Natural killer cell (primary cell): ENCODE data around the gene BIRC3. TPM values are rescaled to one million over a fixed set of nuclear protein-coding genes. Genes with fewer than 3 reads are reported as not detected.
A peak's percentile ranks its signal among the peaks of the same experiment; 100 is the strongest.

Experiments
- ATAC-seq, 3 donors: fragments of 150-1000 bp in 2 of 3; fragments of 200-7000 bp in 1 of 3; cut with Tn5 transposase; 1 replicate in 1 of 3; 2 replicates in 2 of 3; pipeline ENCODE4 v1.10.0; 2021; ENCODE audit warnings: mild to moderate bottlenecking in 2 of 3, moderate library complexity in 2 of 3
- DNase-seq, 2 donors: peaks; one replicate each; pipeline versions ENCODE4 v3.0.0 to v3.0.0-alpha.2; 2013 to 2021; ENCODE audit warnings: mixed read lengths in 1 of 2
- H3K27ac ChIP-seq: one replicate; pipeline ENCODE4 v1.5.1; 2013; ENCODE audit warnings: mild to moderate bottlenecking, low read length
- H3K27me3 ChIP-seq: one replicate; pipeline ENCODE4 v1.6.1; 2013; ENCODE audit warnings: low read length; ENCODE audit not compliant: control insufficient read depth, insufficient read depth
- H3K36me3 ChIP-seq: one replicate; pipeline ENCODE4 v1.6.1; 2013; ENCODE audit warnings: low read length; ENCODE audit not compliant: control insufficient read depth, insufficient read depth
- H3K4me1 ChIP-seq: one replicate; pipeline ENCODE4 v1.6.1; 2013; ENCODE audit warnings: low read length; ENCODE audit not compliant: control insufficient read depth, insufficient read depth
- H3K4me3 ChIP-seq: one replicate; pipeline ENCODE4 v1.5.1; 2013; ENCODE audit warnings: low read length
- H3K9me3 ChIP-seq: one replicate; pipeline ENCODE4 v1.6.1; 2013; ENCODE audit warnings: low read length; ENCODE audit not compliant: control insufficient read depth, insufficient read depth
- H3K27ac Mint-ChIP-seq, 2 donors: one replicate each; pipeline ENCODE4 v1.8.0; 2022; ENCODE audit warnings: mild to moderate bottlenecking in 2 of 2, mixed read lengths in 2 of 2, moderate library complexity in 1 of 2
- H3K27me3 Mint-ChIP-seq, 2 donors: one replicate each; pipeline ENCODE4 v1.8.0; 2022; ENCODE audit warnings: low read depth in 2 of 2, mixed read lengths in 2 of 2
- H3K36me3 Mint-ChIP-seq: one replicate; pipeline ENCODE4 v1.8.0; 2022; ENCODE audit warnings: mixed read lengths
- H3K4me1 Mint-ChIP-seq, 2 donors: one replicate each; pipeline ENCODE4 v1.8.0; 2022; ENCODE audit warnings: mixed read lengths in 2 of 2
- H3K4me3 Mint-ChIP-seq: one replicate; pipeline ENCODE4 v1.8.0; 2022; ENCODE audit warnings: mild to moderate bottlenecking, moderate library complexity, mixed read lengths
- H3K9me3 Mint-ChIP-seq, 2 donors: one replicate each; pipeline ENCODE4 v1.8.0; 2022; ENCODE audit warnings: mixed read lengths in 2 of 2
- WGBS: methylation state at CpG from one replicate; pipeline ENCODE4 v1.1.7; 2013; ENCODE audit warnings: missing lambda C conversion rate; ENCODE audit not compliant: insufficient coverage; 5-methylcytosine and 5-hydroxymethylcytosine counted together
- intact Hi-C: fragments of 100-400 bp; cut with micrococcal nuclease; formaldehyde crosslinking; loops from one replicate; pipeline ENCODE4 v1.14.2; 2022
- total RNA-seq, 4 donors: library from RNA; stranded (reverse); fragments of 120-200 nt in 1 of 4; gene quantifications; one replicate each; pipeline versions ENCODE4 v1.2.3 to v1.2.4, GENCODE V29; 2013 to 2022
- TF ChIP-seq, protein P1 (sequence below): fragments of 200-600 bp; IDR thresholded peaks from one replicate; pipeline ENCODE4 v1.8.0; 2022; ENCODE audit warnings: antibody characterized with exemption

BIRC3 gene
- total RNA-seq, 3 donors from 2014 or later (not counting 1 experiment from before 2014, with no cell fraction given), result 14.2 to 92.3 (median 20.1) TPM

DNA sequence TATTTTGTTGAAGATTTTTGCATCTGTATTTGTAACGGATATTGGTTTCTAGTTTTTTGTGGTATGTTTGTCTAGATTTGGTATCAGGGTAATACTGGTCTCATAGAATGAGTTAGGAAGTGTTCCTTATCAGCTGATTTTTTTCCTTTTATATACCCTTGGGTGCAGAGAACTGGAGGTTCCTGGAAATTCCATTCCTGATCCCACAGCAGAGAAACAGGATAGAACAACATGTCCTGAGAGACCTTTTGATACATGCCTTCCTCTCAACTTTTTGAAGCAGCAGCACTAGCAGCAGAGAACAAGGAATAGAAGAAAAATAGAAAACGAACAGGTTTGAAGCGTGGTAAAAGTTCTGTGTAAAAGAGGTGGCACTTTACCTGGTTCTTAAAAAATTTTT lies 66.6 kb downstream of the BIRC3 start:
- H3K4me3 ChIP-seq, result no peak overlapping the region
- Mint-ChIP-seq H3K9me3 (no peaks in the 10 kb centered on the region), H3K27me3 (no peaks in the 10 kb centered on the region), H3K27ac (peak overlapping the region in 1 of 2 donors; percentile 1), H3K4me3 (no peak overlapping the region), H3K4me1 (no peaks in the 10 kb centered on the region), H3K36me3 (peaks cover 5% of the 10 kb centered on the region)
- DNase-seq, result no peak
- H3K36me3 ChIP-seq, result peaks cover 39% of the 10 kb centered on the region
- TF ChIP-seq, protein P1, sequence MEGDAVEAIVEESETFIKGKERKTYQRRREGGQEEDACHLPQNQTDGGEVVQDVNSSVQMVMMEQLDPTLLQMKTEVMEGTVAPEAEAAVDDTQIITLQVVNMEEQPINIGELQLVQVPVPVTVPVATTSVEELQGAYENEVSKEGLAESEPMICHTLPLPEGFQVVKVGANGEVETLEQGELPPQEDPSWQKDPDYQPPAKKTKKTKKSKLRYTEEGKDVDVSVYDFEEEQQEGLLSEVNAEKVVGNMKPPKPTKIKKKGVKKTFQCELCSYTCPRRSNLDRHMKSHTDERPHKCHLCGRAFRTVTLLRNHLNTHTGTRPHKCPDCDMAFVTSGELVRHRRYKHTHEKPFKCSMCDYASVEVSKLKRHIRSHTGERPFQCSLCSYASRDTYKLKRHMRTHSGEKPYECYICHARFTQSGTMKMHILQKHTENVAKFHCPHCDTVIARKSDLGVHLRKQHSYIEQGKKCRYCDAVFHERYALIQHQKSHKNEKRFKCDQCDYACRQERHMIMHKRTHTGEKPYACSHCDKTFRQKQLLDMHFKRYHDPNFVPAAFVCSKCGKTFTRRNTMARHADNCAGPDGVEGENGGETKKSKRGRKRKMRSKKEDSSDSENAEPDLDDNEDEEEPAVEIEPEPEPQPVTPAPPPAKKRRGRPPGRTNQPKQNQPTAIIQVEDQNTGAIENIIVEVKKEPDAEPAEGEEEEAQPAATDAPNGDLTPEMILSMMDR, result no peak
- H3K4me1 ChIP-seq, result no peaks in the 10 kb centered on the region
- intact Hi-C loops, result no loop called here
- no peak for ATAC-seq
- no peaks in the 10 kb centered on the region for H3K27me3 ChIP-seq
- no peak overlapping the region for H3K27ac ChIP-seq
- 94% methylated on average over 3 of the region's 3 CpGs for WGBS
- H3K9me3 ChIP-seq, result no peaks in the 10 kb centered on the region

DNA sequence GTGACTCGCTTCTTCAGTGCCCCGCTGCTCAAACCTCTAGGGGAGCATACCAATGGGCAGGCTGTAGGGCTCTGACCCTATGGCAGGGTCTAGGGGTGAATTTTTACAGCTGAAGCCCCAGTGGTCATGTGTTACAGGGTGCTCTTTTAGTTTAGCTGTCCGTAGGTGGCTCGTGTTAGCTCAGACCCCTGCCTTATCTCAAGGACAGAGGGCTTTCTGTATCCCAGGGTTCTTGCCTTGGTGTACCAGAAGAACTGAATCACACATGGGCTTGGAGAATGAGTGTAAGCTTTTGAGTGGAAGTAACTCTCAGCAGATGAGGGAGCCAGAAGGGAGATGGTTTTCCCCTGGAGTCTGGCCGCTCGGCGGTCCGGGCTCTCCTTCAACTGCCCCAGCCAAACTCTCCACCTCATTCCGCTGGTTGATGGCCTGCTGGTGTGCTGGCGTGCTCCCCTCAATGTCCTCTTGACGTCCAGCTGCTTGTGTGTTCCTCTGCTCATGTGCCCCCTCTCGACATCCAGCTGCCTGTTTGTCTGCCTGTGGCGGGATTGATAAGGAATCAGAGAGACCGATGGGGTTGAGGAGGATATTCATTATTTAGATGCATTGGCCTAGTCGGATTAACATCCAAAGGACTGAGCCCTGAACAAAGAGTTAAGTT lies 67.3 kb downstream of the BIRC3 start:
- H3K27ac ChIP-seq, result no peak overlapping the region
- 97% methylated on average over 14 of the region's 15 CpGs for WGBS
- no peaks in the 10 kb centered on the region for H3K9me3 ChIP-seq
- TF ChIP-seq, protein P1, result no peak
- Mint-ChIP-seq H3K4me3 (no peak overlapping the region), H3K4me1 (no peaks in the 10 kb centered on the region), H3K27ac (peak overlapping the region; percentile 24 to 27), H3K27me3 (no peaks in the 10 kb centered on the region), H3K9me3 (no peaks in the 10 kb centered on the region), H3K36me3 (no peaks in the 10 kb centered on the region)
- DNase-seq (no peak), ATAC-seq (no peak)
- H3K27me3 ChIP-seq, result no peaks in the 10 kb centered on the region
- H3K4me3 ChIP-seq, result no peak overlapping the region
- H3K4me1 ChIP-seq, result no peaks in the 10 kb centered on the region
- intact Hi-C loops, result no loop called here
- peaks cover 39% of the 10 kb centered on the region for H3K36me3 ChIP-seq

DNA sequence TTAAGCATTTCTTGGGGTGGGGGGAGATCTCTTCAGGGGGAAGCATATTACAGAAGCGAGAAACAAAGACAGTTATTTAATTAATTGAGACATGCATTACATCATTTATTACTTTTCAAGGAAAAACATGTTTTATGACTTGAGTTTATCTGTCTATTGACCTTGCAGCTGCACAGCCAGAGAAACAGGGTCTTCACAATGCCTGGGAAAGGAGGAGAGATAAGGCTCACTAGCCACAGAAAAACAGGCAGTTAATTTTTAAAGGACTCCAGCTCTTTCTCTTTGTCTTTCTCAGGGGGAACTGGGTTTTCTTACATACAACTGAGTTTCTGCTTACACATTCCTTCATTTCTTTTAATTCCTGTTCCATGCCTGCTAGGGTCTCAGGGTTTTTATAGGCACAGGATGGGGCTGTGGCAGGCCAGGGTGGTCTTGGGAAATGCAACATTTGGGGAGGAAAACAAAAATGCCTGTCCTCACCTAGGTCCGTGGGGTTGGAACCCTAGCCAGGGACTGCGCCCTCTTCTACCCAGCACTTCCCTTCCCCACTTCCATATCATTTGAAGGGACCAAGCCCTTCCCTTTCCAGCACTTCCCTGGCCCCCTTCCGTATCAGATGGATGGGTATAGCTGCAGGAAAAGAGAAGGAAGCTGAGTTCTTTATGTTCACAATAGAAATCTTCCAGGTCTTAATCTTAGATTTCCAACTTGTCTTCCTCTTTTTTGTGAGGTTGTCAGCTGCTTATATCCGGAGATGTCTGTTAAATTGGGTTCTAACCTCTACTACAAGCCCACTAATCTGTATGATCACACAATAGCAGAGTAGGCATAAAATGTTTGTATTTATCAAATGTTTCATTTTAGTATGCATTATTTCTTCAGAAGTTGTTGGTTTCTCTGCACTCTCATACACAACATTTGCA lies 68.1 kb downstream of the BIRC3 start:
- TF ChIP-seq, protein P1, result no peak
- Histone ChIP-seq H3K9me3 (no peaks in the 10 kb centered on the region), H3K4me1 (no peaks in the 10 kb centered on the region), H3K36me3 (peaks cover 38% of the 10 kb centered on the region), H3K27ac (no peak overlapping the region), H3K27me3 (no peaks in the 10 kb centered on the region), H3K4me3 (no peak overlapping the region)
- WGBS, result 90% methylated on average over 2 of the region's 5 CpGs
- Mint-ChIP-seq H3K27ac (peak overlapping the region; percentile 24 to 27), H3K36me3 (no peaks in the 10 kb centered on the region), H3K27me3 (no peaks in the 10 kb centered on the region), H3K9me3 (no peaks in the 10 kb centered on the region), H3K4me1 (peaks cover under 1% of the 10 kb centered on the region in 2 donors), H3K4me3 (no peak overlapping the region)
- intact Hi-C loops, result no loop called here
- DNase-seq (no peak), ATAC-seq (no peak)
